WERI-Rb-1 (cell line): Measurements from ENCODE around the gene SPAG9.

ENCODE experiments used
- DNase-seq: peaks from one replicate; pipeline ENCODE4 v3.0.0-alpha.2; 2020
- H3K27ac ChIP-seq: fragments of 250-450 bp; sonication (Bioruptor Pico); 2 replicates; pipeline ENCODE4 v1.5.1; 2020; ENCODE audit warnings: mild to moderate bottlenecking, moderate library complexity
- H3K27me3 ChIP-seq: fragments of 250-450 bp; sonication (Bioruptor Pico); 2 replicates; pipeline ENCODE4 v1.5.1; 2021; ENCODE audit warnings: mild to moderate bottlenecking, low read depth, moderate library complexity; ENCODE audit not compliant: insufficient read depth, severe bottlenecking
- H3K36me3 ChIP-seq: fragments of 250-450 bp; sonication (Bioruptor Pico); 2 replicates; pipeline ENCODE4 v1.5.1; 2020; ENCODE audit warnings: mild to moderate bottlenecking, moderate library complexity
- H3K4me3 ChIP-seq: 2 replicates; pipeline ENCODE4 v1.5.1; 2011; ENCODE audit warnings: low read depth, mild to moderate bottlenecking, control low read depth, low read length
- H3K9me3 ChIP-seq: fragments of 250-450 bp; sonication (Bioruptor Pico); 2 replicates; pipeline ENCODE4 v1.5.1; 2021; ENCODE audit warnings: mild to moderate bottlenecking, moderate library complexity; ENCODE audit not compliant: severe bottlenecking
- CTCF ChIP-seq: IDR thresholded peaks from 2 replicates; pipeline ENCODE4 v1.5.1; 2011; ENCODE audit warnings: low read depth, mild to moderate bottlenecking, control low read depth, inconsistent platforms, low read length

Gene SPAG9

GRCh38 chr17:50918933-50919296, 201.8 kb downstream of the SPAG9 start:
- H3K4me3 ChIP-seq, result no peak overlapping the region
- peak overlapping the region; percentile 12; the same call in 1 of the 2 replicates for H3K27ac ChIP-seq
- no peak for DNase-seq
- TF ChIP-seq CTCF, result no peak
- no peaks in the 10 kb centered on the region for H3K27me3 ChIP-seq
- H3K36me3 ChIP-seq, result no peaks in the 10 kb centered on the region
- H3K9me3 ChIP-seq, result no peaks in the 10 kb centered on the region

GRCh38 chr17:50918071-50918932, 202.4 kb downstream of the SPAG9 start:
- Histone ChIP-seq H3K27ac (peak overlapping the region; percentile 15), H3K27me3 (no peaks in the 10 kb centered on the region), H3K36me3 (no peaks in the 10 kb centered on the region), H3K9me3 (no peaks in the 10 kb centered on the region), H3K4me3 (no peak overlapping the region)
- DNase-seq, result no peak
- TF ChIP-seq CTCF, result no peak

GRCh38 chr17:50917418-50917743, 203.3 kb downstream of the SPAG9 start:
- no peaks in the 10 kb centered on the region for H3K9me3 ChIP-seq
- no peaks in the 10 kb centered on the region for H3K36me3 ChIP-seq
- no peak overlapping the region for H3K27ac ChIP-seq
- no peak for TF ChIP-seq CTCF
- no peak for DNase-seq
- no peak overlapping the region for H3K4me3 ChIP-seq
- H3K27me3 ChIP-seq, result no peaks in the 10 kb centered on the region

GRCh38 chr17:50916708-50917417, 203.8 kb downstream of the SPAG9 start:
- H3K4me3 ChIP-seq, result no peak overlapping the region
- no peak for TF ChIP-seq CTCF
- H3K27me3 ChIP-seq, result no peaks in the 10 kb centered on the region
- H3K9me3 ChIP-seq, result no peaks in the 10 kb centered on the region
- H3K27ac ChIP-seq, result no peak overlapping the region
- no peaks in the 10 kb centered on the region for H3K36me3 ChIP-seq
- DNase-seq, result no peak

- no peak overlapping the region for H3K4me3 ChIP-seq
- DNase-seq, result no peak
- no peaks in the 10 kb centered on the region for H3K9me3 ChIP-seq
- no peaks in the 10 kb centered on the region for H3K27me3 ChIP-seq
- no peak for TF ChIP-seq CTCF
- no peak overlapping the region for H3K27ac ChIP-seq
- no peaks in the 10 kb centered on the region for H3K36me3 ChIP-seq
Observed at GRCh38 chr17:50916026-50916707, 204.5 kb downstream of the SPAG9 start.
